NT2/D1 (cell line): ENCODE measurements around the gene FBXW8.

ENCODE experiments used
- SUZ12 ChIP-seq: IDR thresholded peaks from 2 replicates; pipeline ENCODE4 v1.6.1; 2011; ENCODE audit not compliant: insufficient read length, insufficient read depth; ENCODE audit errors: extremely low read depth
- YY1 ChIP-seq: IDR thresholded peaks from 2 replicates; pipeline ENCODE4 v1.6.1; 2011; ENCODE audit not compliant: insufficient read length, insufficient read depth
- ZNF274 ChIP-seq: IDR thresholded peaks from 2 replicates; pipeline ENCODE4 v1.6.1; 2011; ENCODE audit warnings: mild to moderate bottlenecking, low read depth, low read length

GRCh38 chr12:116876151-116876869, 34.4 kb upstream of the FBXW8 start:
- TF ChIP-seq ZNF274 (no peak), YY1 (no peak), SUZ12 (no peak)
